ENCODE results near the gene CD6. TPM values are rescaled to one million over a fixed set of nuclear protein-coding genes. Genes with fewer than 3 reads are reported as not detected.

CD6 gene
- total and polyA plus RNA-seq, 2 of the 8 experiments (the other 6 are each of a cell fraction or from before 2014, with no cell fraction given) = 0.03 TPM; not detected in 1

GRCh38 chr11:61069427-61069826, 97.9 kb downstream of the CD6 start:
- Histone ChIP-seq H3K4me1 (replicated peaks in 1 of 4; ENCODE audit: control insufficient read depth in 3 of 4, insufficient read depth in 4 of 4, low read length in 3 of 4) (no peaks in the 10 kb centered on the region), H3K27ac (ENCODE audit: low read depth, low read length) (no peak overlapping the region), H3K23me2 (ENCODE audit: low read depth, low read length) (no peaks in the 10 kb centered on the region), H3K27me3 (replicated peaks in 1 of 4; ENCODE audit: control insufficient read depth in 3 of 4, extremely low read depth in 1 of 4, insufficient read depth in 3 of 4, low read length in 3 of 4) (no peaks in the 10 kb centered on the region), H4K20me1 (replicated peaks in 1 of 2; ENCODE audit: control insufficient read depth in 1 of 2, insufficient read depth in 2 of 2, low read length in 2 of 2) (no peaks in the 10 kb centered on the region), H4K91ac (replicated peaks; ENCODE audit: insufficient read length, low read length) (no peak overlapping the region), H2BK120ac (replicated peaks; ENCODE audit: low read depth, low read length) (no peak overlapping the region), H2BK5ac (ENCODE audit: low read depth, low read length) (no peak overlapping the region), H3K4me3 (ENCODE audit: extremely low read depth in 1 of 4, insufficient read depth in 2 of 4, low read depth in 3 of 4, low read length in 4 of 4) (no peak overlapping the region), H2BK15ac (ENCODE audit: low read length) (no peak overlapping the region), H2AFZ (ENCODE audit: low read length) (no peak overlapping the region), H3K23ac (ENCODE audit: insufficient read length) (no peak overlapping the region), H3K14ac (ENCODE audit: insufficient read length) (no peak overlapping the region), H3K56ac (replicated peaks; ENCODE audit: insufficient read length, low read depth, low read length) (no peak overlapping the region), H3K4ac (replicated peaks; ENCODE audit: insufficient read length, low read depth, low read length) (no peak overlapping the region), H3K36me3 (ENCODE audit: control insufficient read depth in 2 of 4, insufficient read depth in 4 of 4, low read length in 3 of 4) (no peaks in the 10 kb centered on the region), H3K79me2 (ENCODE audit: control insufficient read depth in 1 of 2, insufficient read depth in 2 of 2, low read length in 2 of 2) (no peaks in the 10 kb centered on the region), H3K9ac (replicated peaks in 1 of 4; ENCODE audit: extremely low read depth in 1 of 4, low read depth in 3 of 4, low read length in 3 of 4) (no peak overlapping the region), H3K9me3 (ENCODE audit: insufficient read depth in 2 of 2, low read depth in 1 of 2, low read length in 1 of 2) (no peaks in the 10 kb centered on the region), H3K4me2 (ENCODE audit: insufficient read depth in 1 of 2, low read depth in 2 of 2, low read length in 2 of 2) (no peak overlapping the region), H3K18ac (ENCODE audit: extremely low read depth, low read length) (no peak overlapping the region), H3K79me1 (ENCODE audit: low read depth, low read length) (no peaks in the 10 kb centered on the region), H2BK12ac (ENCODE audit: low read depth, low read length) (no peak overlapping the region), H4K8ac (ENCODE audit: extremely low read depth, insufficient read depth, low read length) (no peak overlapping the region), H2BK20ac (ENCODE audit: low read length) (no peak overlapping the region), H4K5ac (ENCODE audit: insufficient read length, low read depth, low read length) (no peak overlapping the region), H2AK5ac (ENCODE audit: low read depth, low read length) (no peak overlapping the region)
- WGBS, 2 experiments (ENCODE audit: extremely low coverage in 1 of 2, insufficient coverage in 1 of 2, insufficient read length in 1 of 2, insufficient replicate concordance in 2 of 2, low coverage in 1 of 2, low lambda C conversion rate in 2 of 2, missing lambda C conversion rate in 1 of 2) = 84% methylated on average over 4 of the region's 4 CpGs; no CpG with 5 or more reads in 1 of the 2 experiments
- FAIRE-seq (no peak), DNase-seq (ENCODE audit: low read depth in 1 of 2, low spot score in 2 of 2) (no peak)
- ChIA-PET POLR2A (ENCODE audit: partially characterized antibody) (interaction anchor here (0.6 kb wide), 1 partner anchor 90 kb away, joined by 3 read pairs; no protein-coding TSS in a partner anchor), CTCF (ENCODE audit: partially characterized antibody) (interaction anchor here (0.9 to 1.3 kb wide), 2 partner anchors 47 to 117 kb away, joined by 3 read pairs; no protein-coding TSS in a partner anchor)
- TF ChIP-seq KDM5A (IDR thresholded peaks at IDR 0.05; ENCODE audit: low read length) (no peak), TAF7 (optimal IDR thresholded peaks at IDR 0.05; ENCODE audit: borderline replicate concordance, low read depth, low read length) (no peak), E2F6 (IDR thresholded peaks at IDR 0.05) (no peak), FOSL1 (IDR thresholded peaks at IDR 0.05; ENCODE audit: insufficient read depth, low read depth, low read length) (no peak), CEBPB (IDR thresholded peaks at IDR 0.05; ENCODE audit: low read depth, low read length) (no peak), GABPA (IDR thresholded peaks at IDR 0.05; ENCODE audit: borderline replicate concordance, insufficient read depth, low read length) (no peak), TAF1 (IDR thresholded peaks at IDR 0.05; ENCODE audit: low read depth, low read length) (no peak), KDM1A (IDR thresholded peaks at IDR 0.05; ENCODE audit: borderline replicate concordance, low read length) (no peak), PHF8 (conservative IDR thresholded peaks at IDR 0.05; ENCODE audit: low read depth, low read length) (no peak), SIX5 (IDR thresholded peaks at IDR 0.05; ENCODE audit: low read depth, low read length) (no peak), BCL11A (IDR thresholded peaks at IDR 0.05; ENCODE audit: low read depth in 2 of 2, low read length in 2 of 2) (no peak), JUND (IDR thresholded peaks at IDR 0.05; ENCODE audit: low read length) (no peak), ASH2L (IDR thresholded peaks at IDR 0.05; ENCODE audit: low read length) (no peak), SP4 (IDR thresholded peaks at IDR 0.05; ENCODE audit: low read length) (no peak), POLR2AphosphoS5 (IDR thresholded peaks at IDR 0.05; ENCODE audit: low read depth, low read length) (no peak)

All from H1 (cell line).